HepG2 (cell line): ENCODE results near the gene TOB1.

Experiments
- POLR2AphosphoS5 ChIP-seq: IDR thresholded peaks from 2 replicates; pipeline ENCODE4 v1.6.1; 2012; ENCODE audit warnings: low read depth, low read length
- SMARCC2 ChIP-seq: fragments of 450-650 bp; IDR thresholded peaks from 2 replicates; pipeline ENCODE4 v1.6.1; 2017; ENCODE audit warnings: antibody characterized with exemption, mild to moderate bottlenecking
- TAF1 ChIP-seq: sonication (generic); formaldehyde crosslinking; IDR thresholded peaks from 2 replicates; pipeline ENCODE4 v1.4.0; 2020; ENCODE audit warnings: missing genetic modification reagents
- ZBTB8A ChIP-seq: sonication (generic); formaldehyde crosslinking; IDR thresholded peaks from 2 replicates; pipeline ENCODE4 v1.4.0; 2020; ENCODE audit warnings: mild to moderate bottlenecking, low read depth, missing genetic modification reagents, borderline replicate concordance
- ZKSCAN1 ChIP-seq: fragments of 150-350 bp; IDR thresholded peaks from 2 replicates; pipeline ENCODE4 v1.6.1; 2014; ENCODE audit warnings: low read length
- ZNF335 ChIP-seq: sonication (generic); formaldehyde crosslinking; IDR thresholded peaks from 2 replicates; pipeline ENCODE4 v1.4.0; 2020; ENCODE audit warnings: missing genetic modification reagents
- TF ChIP-seq, protein P1 (sequence below): IDR thresholded peaks from 2 replicates; pipeline ENCODE4 v1.6.1; 2016; ENCODE audit warnings: low read depth, missing genetic modification reagents, missing compliant biosample characterization
- TF ChIP-seq, protein P2 (sequence below): sonication (generic); formaldehyde crosslinking; IDR thresholded peaks from 2 replicates; pipeline ENCODE4 v1.4.0; 2020; ENCODE audit warnings: mild to moderate bottlenecking, missing genetic modification reagents
- TF ChIP-seq, protein P3 (sequence below), 2 experiments: IDR thresholded peaks; 2 replicates each; pipeline ENCODE4 v1.6.1; 2011 to 2012; ENCODE audit warnings: low read length in 2 of 2, borderline replicate concordance in 1 of 2, low read depth in 1 of 2, mild to moderate bottlenecking in 1 of 2, moderate library complexity in 1 of 2

DNA sequence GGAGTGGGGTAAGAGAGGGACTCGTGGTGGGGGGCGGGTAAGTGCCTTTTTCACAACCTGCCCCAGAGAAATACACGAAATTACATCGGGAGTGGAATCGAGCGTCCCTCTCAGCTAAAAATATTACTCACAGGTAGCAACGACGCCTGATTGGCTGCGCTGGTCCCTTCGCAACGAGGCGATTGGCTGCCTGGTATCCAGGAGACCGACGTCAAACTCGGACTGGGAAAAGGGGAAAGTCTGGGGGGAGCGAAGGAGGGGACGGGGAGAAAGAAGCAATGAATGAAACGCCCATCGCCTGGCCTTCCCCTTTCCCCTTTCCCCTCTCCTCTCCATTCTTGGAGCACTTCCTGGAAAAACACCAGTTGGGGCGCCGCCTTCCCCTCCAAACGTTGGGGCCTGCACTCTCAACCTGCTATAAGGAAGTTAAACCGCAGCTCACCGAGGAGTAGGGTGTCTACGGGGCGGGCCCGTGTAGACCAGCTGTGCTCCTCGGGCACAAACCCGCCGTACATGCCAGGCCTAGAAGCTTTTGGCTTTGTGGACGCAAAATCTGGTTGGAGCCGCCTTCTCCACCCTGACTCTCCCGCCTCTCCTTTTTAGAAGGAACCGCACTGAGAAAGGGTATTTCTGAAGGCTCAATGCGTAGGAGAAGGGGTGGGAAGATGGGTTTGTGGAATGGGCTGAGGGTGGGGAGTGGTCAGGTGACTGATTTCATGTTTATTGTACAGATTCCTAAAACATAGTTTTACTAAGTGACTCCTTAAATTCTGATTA, 1.4 kb upstream of the TOB1 start:
- TF ChIP-seq ZBTB8A (no peak), POLR2AphosphoS5 (peak; percentile 66), TAF1 (CRISPR knock-in tag) (peak; percentile 83), SMARCC2 (no peak), ZNF335 (CRISPR knock-in tag) (no peak), ZKSCAN1 (no peak)
- TF ChIP-seq, protein P1, sequence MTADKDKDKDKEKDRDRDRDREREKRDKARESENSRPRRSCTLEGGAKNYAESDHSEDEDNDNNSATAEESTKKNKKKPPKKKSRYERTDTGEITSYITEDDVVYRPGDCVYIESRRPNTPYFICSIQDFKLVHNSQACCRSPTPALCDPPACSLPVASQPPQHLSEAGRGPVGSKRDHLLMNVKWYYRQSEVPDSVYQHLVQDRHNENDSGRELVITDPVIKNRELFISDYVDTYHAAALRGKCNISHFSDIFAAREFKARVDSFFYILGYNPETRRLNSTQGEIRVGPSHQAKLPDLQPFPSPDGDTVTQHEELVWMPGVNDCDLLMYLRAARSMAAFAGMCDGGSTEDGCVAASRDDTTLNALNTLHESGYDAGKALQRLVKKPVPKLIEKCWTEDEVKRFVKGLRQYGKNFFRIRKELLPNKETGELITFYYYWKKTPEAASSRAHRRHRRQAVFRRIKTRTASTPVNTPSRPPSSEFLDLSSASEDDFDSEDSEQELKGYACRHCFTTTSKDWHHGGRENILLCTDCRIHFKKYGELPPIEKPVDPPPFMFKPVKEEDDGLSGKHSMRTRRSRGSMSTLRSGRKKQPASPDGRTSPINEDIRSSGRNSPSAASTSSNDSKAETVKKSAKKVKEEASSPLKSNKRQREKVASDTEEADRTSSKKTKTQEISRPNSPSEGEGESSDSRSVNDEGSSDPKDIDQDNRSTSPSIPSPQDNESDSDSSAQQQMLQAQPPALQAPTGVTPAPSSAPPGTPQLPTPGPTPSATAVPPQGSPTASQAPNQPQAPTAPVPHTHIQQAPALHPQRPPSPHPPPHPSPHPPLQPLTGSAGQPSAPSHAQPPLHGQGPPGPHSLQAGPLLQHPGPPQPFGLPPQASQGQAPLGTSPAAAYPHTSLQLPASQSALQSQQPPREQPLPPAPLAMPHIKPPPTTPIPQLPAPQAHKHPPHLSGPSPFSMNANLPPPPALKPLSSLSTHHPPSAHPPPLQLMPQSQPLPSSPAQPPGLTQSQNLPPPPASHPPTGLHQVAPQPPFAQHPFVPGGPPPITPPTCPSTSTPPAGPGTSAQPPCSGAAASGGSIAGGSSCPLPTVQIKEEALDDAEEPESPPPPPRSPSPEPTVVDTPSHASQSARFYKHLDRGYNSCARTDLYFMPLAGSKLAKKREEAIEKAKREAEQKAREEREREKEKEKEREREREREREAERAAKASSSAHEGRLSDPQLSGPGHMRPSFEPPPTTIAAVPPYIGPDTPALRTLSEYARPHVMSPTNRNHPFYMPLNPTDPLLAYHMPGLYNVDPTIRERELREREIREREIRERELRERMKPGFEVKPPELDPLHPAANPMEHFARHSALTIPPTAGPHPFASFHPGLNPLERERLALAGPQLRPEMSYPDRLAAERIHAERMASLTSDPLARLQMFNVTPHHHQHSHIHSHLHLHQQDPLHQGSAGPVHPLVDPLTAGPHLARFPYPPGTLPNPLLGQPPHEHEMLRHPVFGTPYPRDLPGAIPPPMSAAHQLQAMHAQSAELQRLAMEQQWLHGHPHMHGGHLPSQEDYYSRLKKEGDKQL (CRISPR knock-in tag) = no peak
- TF ChIP-seq, protein P2, sequence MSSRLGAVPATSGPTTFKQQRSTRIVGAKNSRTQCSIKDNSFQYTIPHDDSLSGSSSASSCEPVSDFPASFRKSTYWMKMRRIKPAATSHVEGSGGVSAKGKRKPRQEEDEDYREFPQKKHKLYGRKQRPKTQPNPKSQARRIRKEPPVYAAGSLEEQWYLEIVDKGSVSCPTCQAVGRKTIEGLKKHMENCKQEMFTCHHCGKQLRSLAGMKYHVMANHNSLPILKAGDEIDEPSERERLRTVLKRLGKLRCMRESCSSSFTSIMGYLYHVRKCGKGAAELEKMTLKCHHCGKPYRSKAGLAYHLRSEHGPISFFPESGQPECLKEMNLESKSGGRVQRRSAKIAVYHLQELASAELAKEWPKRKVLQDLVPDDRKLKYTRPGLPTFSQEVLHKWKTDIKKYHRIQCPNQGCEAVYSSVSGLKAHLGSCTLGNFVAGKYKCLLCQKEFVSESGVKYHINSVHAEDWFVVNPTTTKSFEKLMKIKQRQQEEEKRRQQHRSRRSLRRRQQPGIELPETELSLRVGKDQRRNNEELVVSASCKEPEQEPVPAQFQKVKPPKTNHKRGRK (CRISPR knock-in tag) = no peak
- TF ChIP-seq, protein P3, sequence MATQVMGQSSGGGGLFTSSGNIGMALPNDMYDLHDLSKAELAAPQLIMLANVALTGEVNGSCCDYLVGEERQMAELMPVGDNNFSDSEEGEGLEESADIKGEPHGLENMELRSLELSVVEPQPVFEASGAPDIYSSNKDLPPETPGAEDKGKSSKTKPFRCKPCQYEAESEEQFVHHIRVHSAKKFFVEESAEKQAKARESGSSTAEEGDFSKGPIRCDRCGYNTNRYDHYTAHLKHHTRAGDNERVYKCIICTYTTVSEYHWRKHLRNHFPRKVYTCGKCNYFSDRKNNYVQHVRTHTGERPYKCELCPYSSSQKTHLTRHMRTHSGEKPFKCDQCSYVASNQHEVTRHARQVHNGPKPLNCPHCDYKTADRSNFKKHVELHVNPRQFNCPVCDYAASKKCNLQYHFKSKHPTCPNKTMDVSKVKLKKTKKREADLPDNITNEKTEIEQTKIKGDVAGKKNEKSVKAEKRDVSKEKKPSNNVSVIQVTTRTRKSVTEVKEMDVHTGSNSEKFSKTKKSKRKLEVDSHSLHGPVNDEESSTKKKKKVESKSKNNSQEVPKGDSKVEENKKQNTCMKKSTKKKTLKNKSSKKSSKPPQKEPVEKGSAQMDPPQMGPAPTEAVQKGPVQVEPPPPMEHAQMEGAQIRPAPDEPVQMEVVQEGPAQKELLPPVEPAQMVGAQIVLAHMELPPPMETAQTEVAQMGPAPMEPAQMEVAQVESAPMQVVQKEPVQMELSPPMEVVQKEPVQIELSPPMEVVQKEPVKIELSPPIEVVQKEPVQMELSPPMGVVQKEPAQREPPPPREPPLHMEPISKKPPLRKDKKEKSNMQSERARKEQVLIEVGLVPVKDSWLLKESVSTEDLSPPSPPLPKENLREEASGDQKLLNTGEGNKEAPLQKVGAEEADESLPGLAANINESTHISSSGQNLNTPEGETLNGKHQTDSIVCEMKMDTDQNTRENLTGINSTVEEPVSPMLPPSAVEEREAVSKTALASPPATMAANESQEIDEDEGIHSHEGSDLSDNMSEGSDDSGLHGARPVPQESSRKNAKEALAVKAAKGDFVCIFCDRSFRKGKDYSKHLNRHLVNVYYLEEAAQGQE (IDR thresholded peaks at IDR 0.05; ENCODE audit: borderline replicate concordance in 1 of 2, low read depth in 1 of 2, low read length in 2 of 2) = peak in 1 of 2 experiments; percentile 47; a peak in 1 of 4 replicates
